GM21825 (cell line): Measurements from ENCODE around the gene ZNF692.
A peak's percentile ranks its signal among the peaks of the same experiment; 100 is the strongest.

Experiments
- ATAC-seq: cut with Tn5 transposase; IDR thresholded peaks from one replicate; pipeline ENCODE4 v1.9.1; 2021; ENCODE audit warnings: mild to moderate bottlenecking, moderate library complexity; ENCODE audit not compliant: unreplicated experiment

The ZNF692 gene

DNA sequence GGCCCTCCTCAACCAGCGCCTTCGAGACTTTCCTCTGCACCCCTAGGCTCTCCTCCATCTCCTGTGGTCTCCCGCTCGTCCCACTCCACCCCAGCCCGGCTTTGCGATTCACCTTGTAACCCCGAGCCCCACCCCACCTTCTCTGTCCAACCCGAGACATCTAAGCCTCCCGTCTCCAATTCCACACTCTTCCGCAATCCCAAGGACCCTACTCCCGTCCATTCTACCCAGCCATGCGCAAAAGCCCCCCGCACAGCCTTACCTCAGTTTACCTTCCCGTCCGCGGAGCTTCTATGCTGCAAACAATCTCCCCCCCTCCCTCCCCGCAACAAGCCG, 33.3 kb downstream of the ZNF692 start:
- peak; percentile 6 for ATAC-seq

DNA sequence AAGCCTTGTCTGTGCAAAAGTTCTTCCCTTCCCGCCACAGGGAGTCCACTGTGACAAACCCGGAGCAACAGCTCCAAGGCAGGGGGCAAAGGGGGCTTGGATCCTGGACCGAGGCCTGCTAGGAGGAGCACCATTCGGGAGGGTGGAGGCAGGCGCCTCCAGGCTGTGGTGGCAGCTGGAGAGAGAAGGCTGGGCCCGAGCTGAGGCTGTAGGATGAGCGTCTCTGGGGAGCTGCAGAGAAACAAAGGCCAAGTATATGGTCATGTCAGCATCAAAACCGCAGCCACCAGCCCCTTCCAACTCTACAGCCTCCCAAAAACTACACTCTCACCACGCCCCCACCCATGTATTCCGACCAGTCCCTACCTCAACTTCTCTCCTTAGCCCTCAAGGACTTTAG, 33.7 kb downstream of the ZNF692 start:
- ATAC-seq, result no peak

DNA sequence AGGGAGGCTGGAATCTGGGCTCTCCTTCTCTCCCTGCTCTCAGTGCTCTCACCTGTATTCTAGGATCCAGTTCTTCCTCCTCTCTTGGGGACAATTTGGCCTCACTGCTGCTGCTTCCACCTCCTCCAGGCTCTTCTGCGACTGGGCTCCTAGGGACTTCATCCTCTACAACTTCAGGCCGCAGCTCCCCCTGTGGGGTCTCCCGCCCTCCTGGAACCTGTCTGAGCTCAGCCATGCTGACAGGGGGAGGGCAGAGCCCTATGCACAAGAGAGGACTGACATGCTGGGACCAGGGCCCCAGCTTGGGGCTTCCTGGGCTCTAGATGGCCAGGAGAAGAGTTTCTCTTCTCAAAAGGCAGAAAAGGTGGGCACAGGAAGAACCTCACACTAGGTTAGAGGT, 34.2 kb downstream of the ZNF692 start:
- no peak for ATAC-seq

DNA sequence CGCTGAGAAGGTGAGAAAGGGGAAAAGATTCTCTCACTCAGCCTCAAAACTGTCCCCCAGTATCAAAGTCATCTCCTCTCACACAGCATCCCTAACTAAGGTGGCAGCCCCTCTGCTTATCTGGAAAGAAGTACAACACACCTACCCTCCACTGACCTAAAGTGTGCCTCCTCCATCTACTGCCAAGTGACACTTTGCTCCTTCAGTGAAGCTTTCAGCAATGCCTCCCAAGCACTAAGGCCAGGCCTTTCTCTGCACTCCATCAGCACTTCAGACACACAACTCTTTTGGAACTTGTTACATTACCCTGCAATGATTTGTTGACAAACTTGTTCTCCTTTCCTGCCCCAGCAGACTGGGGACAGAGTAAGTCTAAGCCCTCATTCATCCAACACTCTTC, 34.6 kb downstream of the ZNF692 start:
- no peak for ATAC-seq

DNA sequence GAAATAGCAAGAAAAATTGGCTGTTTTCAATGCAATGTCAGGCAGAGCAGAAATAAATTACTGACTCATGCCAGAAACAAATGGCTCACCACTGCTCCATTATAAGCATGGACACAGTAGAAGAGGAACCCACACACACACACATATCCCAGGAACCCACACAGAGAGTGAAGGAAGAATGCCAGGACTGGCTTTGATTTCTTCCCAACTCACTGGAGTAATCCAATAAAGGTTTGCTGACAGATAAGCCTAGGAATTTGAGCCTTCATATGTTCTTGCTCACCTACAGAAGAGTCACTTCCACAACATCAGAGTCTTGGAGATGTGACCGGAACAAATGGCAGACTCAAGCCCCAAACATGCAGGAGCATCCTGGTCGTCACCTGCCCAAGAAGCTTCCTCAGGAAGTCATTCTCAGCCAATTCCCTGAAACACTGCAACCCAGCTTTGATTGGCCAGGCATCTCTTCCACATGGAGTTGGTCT, 35.3 kb downstream of the ZNF692 start:
- ATAC-seq, result no peak

DNA sequence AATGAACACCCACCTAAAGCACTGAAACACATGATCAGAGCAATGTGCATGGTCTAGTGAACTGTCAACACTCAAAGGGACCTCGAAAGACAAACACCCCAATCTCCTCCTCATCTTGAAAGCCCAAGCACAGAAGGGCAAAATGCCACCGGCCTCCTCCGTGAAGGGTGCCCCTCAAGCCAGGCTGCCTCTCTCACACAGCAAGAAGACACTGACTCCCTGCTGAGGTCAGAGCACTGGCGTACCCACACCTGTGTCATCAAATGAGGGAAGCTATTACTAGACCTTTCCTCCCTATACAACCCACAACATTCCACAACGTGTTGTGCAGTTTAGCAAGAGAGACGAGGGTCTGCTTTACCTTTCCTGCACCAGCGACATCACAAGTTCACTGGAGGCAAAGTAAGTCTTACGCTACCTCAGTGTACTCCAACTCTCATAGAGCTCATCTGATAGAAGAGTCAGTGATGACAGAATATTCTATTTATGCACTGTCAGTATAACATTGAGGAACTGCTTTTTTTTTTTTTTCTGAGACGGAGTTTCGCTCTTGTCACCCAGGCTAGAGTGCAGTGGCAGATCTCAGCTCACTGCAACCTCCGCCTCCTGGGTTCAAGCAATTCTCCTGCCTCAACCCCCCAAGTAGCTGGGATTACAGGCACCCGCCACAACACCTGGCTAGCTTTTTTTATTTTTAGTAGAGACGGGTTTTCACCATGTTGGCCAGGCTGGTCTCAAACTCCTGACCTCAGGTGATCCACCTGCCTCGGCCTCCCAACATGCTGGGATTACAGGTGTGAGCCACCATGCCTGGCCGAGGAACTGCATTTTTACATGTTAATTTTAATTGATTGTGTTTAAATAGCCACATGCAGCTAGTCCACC, 36.5 kb downstream of the ZNF692 start:
- ATAC-seq, result no peak

DNA sequence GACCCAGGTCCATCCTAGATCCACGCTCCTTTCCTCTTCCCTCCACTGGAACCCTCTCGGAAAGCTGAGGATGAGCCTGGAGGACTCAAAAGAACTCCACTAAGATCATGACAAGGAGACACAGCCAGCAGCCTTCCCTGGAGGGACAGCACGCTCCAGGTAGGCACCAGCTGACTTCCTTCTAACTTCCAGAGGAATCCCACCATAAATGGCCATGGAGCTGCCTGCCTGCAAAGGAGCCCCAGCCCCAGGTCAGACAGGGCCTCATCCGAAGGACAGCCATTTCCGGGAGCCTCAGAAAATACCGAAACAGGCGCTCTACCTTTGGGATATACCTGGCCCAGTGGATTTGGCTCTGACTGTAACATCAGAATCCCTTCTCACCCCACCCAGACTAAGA, 37.2 kb downstream of the ZNF692 start:
- no peak for ATAC-seq

DNA sequence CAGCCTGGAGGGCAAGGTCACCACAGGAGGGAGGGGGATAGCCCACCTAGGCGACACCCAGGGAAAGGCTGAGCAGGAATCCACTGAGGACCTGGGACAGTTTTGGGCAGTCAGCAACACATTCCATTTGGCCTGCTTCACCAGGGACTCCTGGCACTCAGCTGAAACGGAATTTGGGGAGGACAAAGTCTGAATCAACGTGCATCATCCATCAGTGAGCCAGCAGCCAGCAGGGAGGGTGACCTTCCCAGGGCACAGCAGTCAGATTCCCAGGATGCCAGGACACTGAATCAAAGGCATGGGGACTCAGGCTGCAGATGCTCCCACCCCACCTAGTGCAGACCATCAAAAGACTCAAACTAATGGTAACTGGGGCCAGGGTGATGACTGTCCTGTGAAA, 37.8 kb downstream of the ZNF692 start:
- no peak for ATAC-seq

DNA sequence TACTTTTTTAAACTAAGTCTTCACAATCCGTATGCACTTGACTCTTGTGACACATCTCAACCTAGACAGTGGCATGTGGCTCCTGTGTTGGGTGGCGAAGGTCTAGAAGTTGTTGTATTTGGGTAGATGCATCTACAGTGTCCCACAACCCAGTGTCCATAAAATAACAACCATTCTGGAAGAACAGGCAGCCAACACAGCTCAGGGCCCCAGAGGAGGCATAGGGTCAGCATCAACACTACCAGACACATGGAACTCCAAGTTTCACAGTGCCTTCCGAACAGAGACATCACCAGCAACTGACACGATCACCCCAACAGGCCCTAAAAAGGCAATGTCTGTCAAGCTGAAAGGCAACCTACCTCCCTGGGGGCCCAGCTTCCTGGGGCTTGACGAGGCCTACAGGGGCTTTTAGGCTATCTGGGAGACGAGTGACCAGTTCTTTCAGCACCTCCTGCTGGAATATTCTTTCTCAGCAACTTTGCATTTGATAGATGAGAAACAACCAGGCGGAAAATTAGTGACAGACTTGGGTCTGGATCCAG, 38.8 kb downstream of the ZNF692 start:
- ATAC-seq, result no peak

DNA sequence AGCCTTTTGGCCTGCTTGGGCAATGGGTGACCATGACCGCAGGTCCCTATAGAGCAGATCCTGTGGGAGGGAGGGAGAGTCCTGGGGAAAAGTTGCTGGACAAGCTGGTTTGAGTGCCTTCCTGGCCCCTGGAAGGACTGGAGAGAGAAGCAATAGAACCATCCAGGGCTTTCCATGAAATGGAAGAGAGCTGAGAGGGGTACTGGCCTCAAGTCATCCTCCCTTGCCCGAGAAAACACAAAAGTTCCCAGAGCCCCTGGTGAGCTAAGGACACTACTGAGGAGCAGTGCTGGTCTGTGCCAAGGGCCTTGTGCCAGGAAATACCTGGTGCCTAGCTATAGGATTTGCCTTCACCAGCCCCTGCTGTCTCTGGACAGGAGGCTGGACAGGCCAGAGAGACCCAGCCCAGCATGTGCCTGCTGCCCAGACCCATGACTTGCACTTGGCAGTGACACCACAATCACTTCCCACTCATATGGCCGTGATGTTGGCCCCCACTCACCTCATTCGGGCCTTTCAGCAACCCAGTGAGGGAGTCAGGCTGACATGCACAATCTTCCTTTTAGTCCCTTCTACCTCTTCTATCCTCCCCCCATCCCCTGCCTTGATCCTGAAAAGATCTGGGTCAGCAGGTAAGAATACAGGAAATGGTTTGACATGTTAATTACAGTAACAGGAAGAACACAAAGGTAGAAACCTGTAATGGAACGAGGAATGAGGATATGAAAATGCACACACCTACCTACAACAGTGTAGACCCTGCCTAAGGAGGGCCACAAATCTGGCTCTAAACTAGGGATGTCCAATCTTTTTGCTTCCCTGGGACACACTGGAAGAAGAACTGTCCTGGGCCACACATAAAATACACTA, 40.1 kb downstream of the ZNF692 start:
- ATAC-seq, result no peak

DNA sequence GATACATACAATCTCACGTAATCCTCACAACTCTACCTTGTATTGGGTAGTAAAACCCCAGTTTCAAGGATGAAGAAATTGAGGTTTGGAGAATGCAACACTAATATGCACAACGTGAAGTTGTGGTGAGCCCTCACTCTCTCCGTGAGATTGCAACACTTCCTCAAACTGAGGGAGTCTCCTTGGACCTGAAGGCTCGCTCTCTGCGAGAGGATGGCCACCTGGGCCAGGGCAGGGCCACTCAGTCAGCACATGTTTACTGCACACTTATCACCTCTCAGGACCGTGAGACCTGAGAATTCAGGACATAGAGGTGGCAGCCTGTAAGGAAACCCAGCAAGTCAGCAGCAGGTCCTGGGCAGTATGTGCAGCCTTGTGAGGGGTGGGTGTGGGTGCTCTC, 41.8 kb downstream of the ZNF692 start:
- ATAC-seq, result no peak

DNA sequence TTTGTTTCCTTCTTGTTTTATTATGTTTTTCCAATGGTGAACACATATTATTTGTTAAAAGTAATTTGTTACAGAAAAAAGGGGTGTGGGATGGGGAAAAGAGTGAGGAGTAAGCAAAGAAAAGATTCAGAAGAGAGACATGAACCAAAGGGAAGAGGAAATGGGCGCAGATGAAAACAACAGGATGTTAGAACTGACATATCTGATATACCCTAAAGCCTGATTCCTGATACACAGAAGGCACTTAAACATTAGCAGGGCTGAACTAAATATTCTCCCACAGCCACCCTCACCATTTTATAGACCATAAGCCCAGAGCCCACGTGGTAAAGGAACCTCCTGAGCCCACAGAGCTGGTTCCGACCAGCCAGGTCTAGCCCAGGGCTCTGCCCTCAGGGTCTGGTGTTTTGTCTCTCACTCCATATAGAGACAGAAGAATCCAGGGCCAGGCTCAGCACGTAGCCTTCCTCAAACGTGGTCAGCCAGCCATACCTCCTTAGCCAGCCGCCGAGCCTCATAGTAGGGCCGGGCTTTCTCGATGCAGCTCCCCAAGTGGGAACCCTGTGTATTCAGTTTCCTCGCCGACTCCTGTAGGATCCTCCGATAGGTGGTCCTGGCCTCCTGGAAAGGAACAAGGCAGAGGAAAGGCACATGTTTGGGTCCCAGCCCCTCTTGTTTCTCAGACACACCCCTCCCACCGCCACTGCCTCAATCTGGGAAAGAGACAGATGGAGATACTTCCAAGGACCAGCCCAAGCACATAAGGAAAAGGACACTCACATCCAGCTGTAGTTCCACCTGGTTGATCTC, 42.6 kb downstream of the ZNF692 start:
- ATAC-seq, result no peak

DNA sequence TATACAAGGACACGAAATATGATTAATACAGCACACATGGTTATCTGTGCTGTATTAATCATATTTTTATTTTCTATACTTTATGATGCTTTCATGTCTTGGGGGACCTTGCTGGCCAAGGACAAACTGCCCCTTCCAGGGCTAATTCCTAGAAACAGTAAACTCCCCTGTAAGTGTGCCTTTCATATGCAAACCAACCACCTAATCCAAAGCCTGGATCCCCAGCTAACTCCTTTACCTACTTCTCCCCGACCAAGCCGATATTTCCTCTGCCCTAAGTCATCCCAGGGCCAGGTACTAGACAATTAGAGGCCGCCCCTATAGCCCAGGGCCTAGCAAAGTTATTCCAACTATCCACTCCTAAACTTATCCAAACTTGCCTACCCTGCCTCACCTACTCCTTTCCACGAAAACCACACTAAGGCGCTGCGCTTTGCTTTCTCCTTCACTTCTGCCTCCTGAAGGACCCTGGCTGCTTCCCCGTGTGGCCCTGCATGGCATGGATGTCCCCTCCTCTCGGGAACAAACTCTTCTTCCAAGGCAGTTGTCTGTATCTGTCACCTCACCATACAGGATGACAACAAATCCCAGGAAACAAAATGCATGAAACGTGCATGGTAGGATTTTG, 43.4 kb downstream of the ZNF692 start:
- no peak for ATAC-seq

DNA sequence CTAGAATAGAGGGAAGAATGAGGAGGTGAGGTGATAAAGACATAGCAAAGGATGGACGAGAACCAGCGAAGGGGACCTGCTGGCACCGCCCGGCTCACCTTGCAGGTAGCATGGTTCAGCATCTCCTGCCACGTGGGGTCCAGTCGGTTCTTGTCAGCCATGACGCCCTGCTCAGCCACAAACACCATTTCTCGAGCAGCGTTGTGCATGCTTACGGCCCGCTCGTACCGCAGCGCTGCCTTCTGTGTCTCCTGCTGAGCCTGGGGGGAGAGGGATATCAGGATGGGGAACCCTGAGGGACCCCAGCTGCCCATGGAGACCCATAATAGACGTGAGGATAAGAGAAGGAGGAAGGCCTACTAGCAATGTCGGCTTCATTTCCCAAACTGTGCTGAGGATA, 44.5 kb downstream of the ZNF692 start:
- ATAC-seq, result no peak

DNA sequence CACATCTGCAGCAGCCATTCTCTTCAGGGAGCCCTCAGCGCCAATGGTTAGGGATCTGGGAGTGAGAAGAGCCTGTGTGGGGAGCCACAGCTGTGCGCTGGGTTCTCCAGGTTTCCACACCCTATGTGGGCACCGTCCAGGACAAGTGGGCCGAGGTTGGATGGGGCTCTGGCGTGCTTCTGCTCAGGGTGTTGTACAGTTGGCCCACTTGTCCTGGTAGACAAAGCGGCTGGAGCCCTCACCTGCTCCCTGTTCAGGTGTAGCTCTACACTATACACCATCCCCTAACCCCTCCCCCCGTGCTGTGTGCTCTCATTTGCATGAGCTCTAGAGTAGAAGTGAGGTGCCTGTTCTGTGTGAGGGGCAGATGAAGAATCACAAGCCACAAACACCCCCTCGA, 45.3 kb downstream of the ZNF692 start:
- no peak for ATAC-seq

DNA sequence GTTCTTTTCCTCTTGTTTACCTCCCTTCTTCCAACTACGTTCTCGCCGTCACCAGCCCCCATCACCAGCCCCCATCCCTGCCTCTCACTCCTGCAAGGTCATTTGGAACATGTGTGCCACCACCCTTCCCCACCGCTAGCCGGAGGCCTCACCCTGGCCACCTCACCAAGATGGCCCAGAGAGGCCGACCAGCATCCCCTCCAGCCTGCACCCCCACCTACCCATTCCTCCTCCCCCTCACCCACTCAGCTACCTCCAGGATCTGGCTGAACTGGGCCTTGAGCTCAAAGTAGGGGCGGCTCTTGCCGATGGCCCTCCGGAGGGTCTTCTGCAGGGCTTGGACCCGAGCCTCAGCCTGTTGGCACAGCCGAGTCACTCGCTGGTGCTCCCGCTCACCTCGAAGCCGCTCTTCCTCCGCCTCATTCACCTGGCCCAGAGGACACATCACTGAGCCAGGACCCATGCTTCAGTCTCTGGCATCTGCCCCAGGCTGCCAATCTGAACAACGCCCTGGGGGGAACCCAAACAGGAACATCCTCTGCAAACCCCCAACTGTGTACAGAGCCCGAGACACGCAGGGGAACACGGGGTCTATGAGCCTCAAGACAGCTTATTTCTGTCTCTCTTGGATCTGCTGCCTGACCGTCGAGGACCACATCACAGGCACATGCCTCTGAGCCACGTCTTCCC, 46.0 kb downstream of the ZNF692 start:
- no peak for ATAC-seq

DNA sequence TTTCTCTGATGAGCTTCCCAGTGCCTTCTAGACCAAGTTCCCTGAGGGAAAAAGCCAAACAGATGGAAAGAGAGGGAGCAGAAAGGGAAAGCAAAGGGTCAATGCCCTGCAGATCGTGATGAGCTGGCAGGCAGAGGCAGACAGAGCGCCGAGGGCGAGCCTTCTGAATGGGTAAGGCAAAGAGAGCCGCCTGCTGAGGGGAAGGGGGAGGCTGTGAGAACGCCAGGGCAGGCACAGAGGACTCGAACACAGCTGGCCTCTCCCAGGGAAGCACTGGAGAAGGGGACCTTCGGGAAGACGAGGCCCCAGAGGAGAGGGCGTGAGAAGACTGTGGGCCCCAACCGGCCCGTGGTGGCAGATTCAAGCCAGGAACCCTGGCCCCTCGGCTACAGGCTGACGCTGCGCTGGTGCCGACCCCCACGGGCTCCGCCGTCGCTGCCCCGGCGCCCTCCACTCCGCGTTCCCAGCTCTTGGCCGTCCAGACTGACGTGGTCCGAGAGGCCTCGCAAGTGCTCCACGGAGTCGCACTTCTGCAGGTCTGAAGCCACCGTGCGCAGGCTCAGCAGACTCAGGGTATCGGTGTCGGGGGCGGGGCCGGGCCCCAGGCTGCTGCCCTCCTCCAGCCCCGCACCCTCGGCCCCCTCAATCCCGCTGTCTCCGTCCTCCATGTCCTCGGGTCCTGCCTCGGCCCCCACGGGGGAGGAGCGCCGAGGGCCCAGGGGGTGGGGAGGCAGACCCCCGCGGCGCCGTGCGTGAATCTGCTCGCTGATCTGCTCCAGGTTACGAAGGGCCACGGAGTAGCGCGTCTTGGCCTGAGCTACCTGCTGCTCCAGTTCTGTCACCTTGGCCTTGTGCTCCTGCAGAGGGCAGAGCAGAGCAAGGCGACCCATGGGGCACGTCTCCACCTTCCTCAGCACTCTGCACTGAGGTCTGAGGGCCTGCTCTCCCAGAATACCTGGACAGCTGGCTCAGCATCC, 47.1 kb downstream of the ZNF692 start:
- no peak for ATAC-seq

DNA sequence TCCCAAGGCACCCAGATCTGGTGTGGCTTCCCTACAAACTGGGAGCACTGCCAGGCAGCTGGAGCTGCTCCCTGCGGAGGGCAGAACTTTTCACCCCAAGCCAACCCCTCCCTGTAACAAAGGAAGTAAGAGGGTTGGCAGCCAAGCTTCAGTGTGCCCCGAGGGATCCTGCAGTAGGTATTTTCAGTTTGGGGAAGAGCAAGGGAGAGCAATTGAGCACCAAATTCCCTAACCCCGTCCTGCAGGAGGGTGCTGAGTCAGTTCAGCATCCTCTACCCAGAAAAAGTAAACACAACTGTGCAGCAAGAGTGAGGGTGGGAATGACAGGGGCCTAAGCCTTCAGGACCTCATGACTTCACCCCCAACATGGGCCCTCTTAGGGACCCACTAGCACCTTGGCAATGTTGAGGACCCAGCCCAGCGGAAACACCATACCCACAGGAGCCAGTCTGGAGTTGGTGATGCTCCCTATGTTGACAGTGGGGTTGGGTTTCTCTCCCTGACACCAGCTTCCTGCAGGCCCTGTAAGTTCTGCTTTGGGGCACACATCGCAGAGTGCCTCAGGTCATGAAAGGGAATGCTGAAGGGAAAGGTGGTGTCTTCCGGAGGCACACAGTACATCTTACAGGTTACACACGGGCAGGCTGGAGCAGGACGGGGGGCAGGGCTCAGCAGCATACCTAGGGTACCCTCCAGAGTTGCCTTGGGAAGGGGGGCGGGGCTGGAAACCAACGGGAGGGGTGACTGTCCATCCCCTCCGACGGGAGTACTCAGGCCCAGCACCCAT, 48.0 kb downstream of the ZNF692 start:
- no peak for ATAC-seq
